Adrenal gland (tissue), 12 donors: ENCODE data around the gene ESAM. TPM values are rescaled to one million over a fixed set of nuclear protein-coding genes. Genes with fewer than 3 reads are reported as not detected.
A peak's percentile ranks its signal among the peaks of the same experiment; 100 is the strongest.

Source experiments
- DNase-seq, 7 donors: peaks; one replicate each; pipeline ENCODE4 v3.0.0-alpha.2; 2019 to 2020
- H3K27ac ChIP-seq, 5 donors: fragments of 200-600 bp; sonication (generic) in 4 of 5; 1 replicate in 3 of 5; 2 replicates in 2 of 5; pipeline versions ENCODE4 v1.5.1 to v1.8.0; 2016 to 2020; ENCODE audit warnings: mild to moderate bottlenecking in 1 of 5
- H3K27me3 ChIP-seq: fragments of 200-600 bp; 2 replicates; pipeline ENCODE4 v1.8.0; 2021
- H3K36me3 ChIP-seq, 2 donors: fragments of 200-600 bp; replicated peaks in 1 of 2; 1 replicate in 1 of 2; 2 replicates in 1 of 2; pipeline versions ENCODE4 v1.5.1 to v1.8.0; 2018 to 2022
- H3K4me1 ChIP-seq, 2 donors: fragments of 200-600 bp; replicated peaks in 1 of 2; 1 replicate in 1 of 2; 2 replicates in 1 of 2; pipeline versions ENCODE4 v1.5.1 to v1.8.0; 2018 to 2021
- H3K4me3 ChIP-seq, 4 donors: fragments of 200-600 bp; sonication (generic) in 3 of 4; one replicate each; pipeline ENCODE4 v1.5.1; 2016 to 2018
- H3K9me3 ChIP-seq, 3 donors: fragments of 200-600 bp; sonication (generic) in 1 of 3; replicated peaks in 1 of 3; 1 replicate in 2 of 3; 2 replicates in 1 of 3; pipeline versions ENCODE4 v1.5.1 to v1.8.0; 2016 to 2021
- CTCF ChIP-seq, 6 experiments: fragments of 450-650 bp in 4 of 6; fragments of 200-600 bp in 2 of 6; sonication (generic) in 1 of 6; IDR thresholded peaks; 1 replicate in 5 of 6; 2 replicates in 1 of 6; pipeline versions ENCODE4 v1.5.1 to v1.8.0; 2016 to 2021; ENCODE audit warnings: antibody characterized with exemption in 6 of 6, mild to moderate bottlenecking in 2 of 6, moderate library complexity in 1 of 6
- POLR2A ChIP-seq, 2 donors: fragments of 450-650 bp; IDR thresholded peaks; one replicate each; pipeline ENCODE4 v1.6.1; 2017; ENCODE audit warnings: antibody characterized with exemption in 2 of 2, mild to moderate bottlenecking in 2 of 2, moderate library complexity in 1 of 2
- WGBS, 4 donors: extraction: QIAGEN DNeasy Blood & Tissue Kit in 2 of 4; methylation state at CpG; one replicate each; pipeline versions ENCODE4 v1.1.5 to v1.1.7; 2013 to 2017; 5-methylcytosine and 5-hydroxymethylcytosine counted together
- intact Hi-C, 2 donors: fragments of 100-400 bp; cut with DNase I; formaldehyde crosslinking; loops; one replicate each; pipeline versions ENCODE4 v1.14.1 to v1.15.0; 2022 to 2023
- polyA plus RNA-seq, 3 donors: library from polyadenylated mRNA; stranded (reverse); fragments of 200-250 nt in 2 of 3; fragments of 350-450 nt in 1 of 3; fragmentation: Illumina TruSeq in 1 of 3; extraction: RNeasy Lipid Tissue Mini Kit (QIAGEN cat#74804) in 1 of 3; gene quantifications; one replicate each; pipeline ENCODE4 v1.2.3, GENCODE V29; 2013 to 2014
- total RNA-seq, 9 donors: library from RNA; depleted of rRNA in 4 of 9; stranded (reverse); fragments of >200 nt in 4 of 9; fragments of 120-200 nt in 1 of 9; fragmentation: NEBNext Ultra II Directional in 1 of 9; extraction: Animal tissue kit (Norgen Biotek cat#: 25700) in 1 of 9; gene quantifications; one replicate each; pipeline versions ENCODE4 v1.1.0 to v1.2.4, GENCODE V29; 2013 to 2023
- donor health status: healthy with polysubstance abuse.
- donor health status: Bipolar disorder and iron deficiency.
- donor health status: DM: yes; HTN: yes; CAD: no.
- donor health status: DM: no; HTN: no; CAD: no.
- donor health status: DM: no; HTN: no; CAD: no.
- donor health status: DM: yes; HTN: yes; CAD: no.

Gene ESAM
- total and polyA plus RNA-seq, 12 donors: 8.2 to 36.9 (median 29.2) TPM

DNA sequence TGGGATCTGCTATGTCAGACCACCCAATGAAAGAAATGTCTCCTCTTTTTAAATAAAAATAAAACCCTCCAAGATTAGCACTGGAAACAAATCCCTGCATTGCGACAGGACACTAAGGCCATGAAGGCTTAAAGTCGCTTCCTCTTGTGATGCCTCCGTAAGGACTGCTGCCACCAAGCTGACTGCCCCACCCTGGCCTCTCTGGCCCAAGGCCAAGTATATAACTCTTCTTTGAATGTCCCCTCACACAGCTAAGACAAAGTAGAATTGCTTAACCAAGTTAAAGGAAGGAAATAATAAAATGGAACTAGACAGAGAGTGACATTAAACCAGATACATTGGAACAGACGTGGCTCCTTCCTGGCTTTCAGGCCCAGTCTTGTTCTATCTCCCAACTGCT lies 29.9 kb downstream of the ESAM start:
- Histone ChIP-seq H3K36me3 (no peaks in the 10 kb centered on the region), H3K4me1 (no peaks in the 10 kb centered on the region), H3K27me3 (no peaks in the 10 kb centered on the region), H3K9me3 (no peaks in the 10 kb centered on the region), H3K27ac (no peak overlapping the region), H3K4me3 (no peak overlapping the region)
- TF ChIP-seq CTCF (IDR thresholded peaks at IDR 0.05) (no peak), POLR2A (IDR thresholded peaks at IDR 0.05) (no peak)
- 69 to 79% (median 76%) methylated on average over 4 of the region's 4 CpGs for WGBS, 4 donors
- DNase-seq: peak in 4 of 7 donors; percentile 28 to 66 (median 48)
- intact Hi-C loops: no loop called here

DNA sequence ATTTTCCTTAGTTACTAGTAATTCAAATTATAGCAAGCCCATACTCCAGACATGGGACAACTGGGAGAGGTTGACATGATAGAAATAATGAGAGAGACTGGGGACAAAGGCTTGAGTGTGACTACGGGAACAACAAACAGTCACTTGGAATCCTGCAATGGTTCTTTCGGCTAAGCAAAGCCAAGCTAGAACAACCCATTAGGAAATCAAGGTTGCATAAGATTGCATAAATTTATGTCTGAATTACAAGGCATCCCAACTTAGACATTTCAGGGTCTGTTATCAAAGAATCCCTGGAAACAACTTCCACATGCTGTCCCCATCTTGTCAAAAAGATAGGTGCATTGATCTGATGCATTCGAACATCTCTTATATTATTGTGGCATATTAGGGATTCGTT lies 32.5 kb downstream of the ESAM start:
- Histone ChIP-seq H3K27me3 (no peaks in the 10 kb centered on the region), H3K4me1 (peaks cover 0 to 9% of the 10 kb centered on the region in 2 donors), H3K36me3 (no peaks in the 10 kb centered on the region), H3K9me3 (no peaks in the 10 kb centered on the region), H3K27ac (no peak overlapping the region), H3K4me3 (no peak overlapping the region)
- DNase-seq: no peak
- no peak for TF ChIP-seq POLR2A (IDR thresholded peaks at IDR 0.05)
- WGBS, 4 donors: 82 to 91% (median 84%) methylated on average over 4 of the region's 4 CpGs
- intact Hi-C loops: no loop called here

DNA sequence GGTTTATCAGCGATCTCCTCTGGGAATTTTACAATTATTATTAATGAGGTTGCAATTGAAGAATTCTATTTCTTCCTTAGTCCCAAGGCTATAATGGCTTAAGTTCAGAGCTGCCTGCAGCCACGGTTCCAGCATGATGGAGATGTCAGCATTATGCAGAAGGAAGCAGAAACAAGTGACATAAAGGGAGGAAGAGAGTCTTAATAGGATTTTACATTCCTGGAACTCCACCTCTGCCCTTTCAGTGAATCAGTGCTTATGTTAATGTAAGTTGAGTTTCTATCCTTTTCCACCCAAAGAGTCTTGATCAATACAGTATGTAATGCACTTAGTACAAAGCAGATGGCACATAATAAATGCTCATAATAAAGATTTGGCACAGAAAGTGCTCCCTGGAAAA lies 34.0 kb downstream of the ESAM start:
- intact Hi-C loops: no loop called here
- H3K9me3 ChIP-seq: no peaks in the 10 kb centered on the region
- no peak for TF ChIP-seq CTCF (IDR thresholded peaks at IDR 0.05)
- no peak for TF ChIP-seq POLR2A (IDR thresholded peaks at IDR 0.05)
- H3K4me3 ChIP-seq: no peak overlapping the region
- H3K36me3 ChIP-seq: no peaks in the 10 kb centered on the region
- no peak overlapping the region for H3K27ac ChIP-seq
- peaks cover 0 to 9% of the 10 kb centered on the region in 2 donors for H3K4me1 ChIP-seq
- no peak for DNase-seq
- peaks cover 1% of the 10 kb centered on the region for H3K27me3 ChIP-seq
- WGBS, 4 donors: 80 to 89% (median 86%) methylated on average over 2 of the region's 2 CpGs

- WGBS, 4 donors: 74 to 88% (median 82%) methylated on average over 4 of the region's 4 CpGs
- TF ChIP-seq CTCF (IDR thresholded peaks at IDR 0.05): no peak
- TF ChIP-seq POLR2A (IDR thresholded peaks at IDR 0.05): no peak
- no peak for DNase-seq
- no peaks in the 10 kb centered on the region for H3K36me3 ChIP-seq
- intact Hi-C loops: no loop called here
- peaks cover 0 to 9% of the 10 kb centered on the region in 2 donors for H3K4me1 ChIP-seq
- peaks cover 4% of the 10 kb centered on the region for H3K27me3 ChIP-seq
- H3K27ac ChIP-seq: no peak overlapping the region
- H3K4me3 ChIP-seq: no peak overlapping the region
- H3K9me3 ChIP-seq: no peaks in the 10 kb centered on the region
Measured at GRCh38 chr11:124727474-124727873, 34.6 kb downstream of the ESAM start.

DNA sequence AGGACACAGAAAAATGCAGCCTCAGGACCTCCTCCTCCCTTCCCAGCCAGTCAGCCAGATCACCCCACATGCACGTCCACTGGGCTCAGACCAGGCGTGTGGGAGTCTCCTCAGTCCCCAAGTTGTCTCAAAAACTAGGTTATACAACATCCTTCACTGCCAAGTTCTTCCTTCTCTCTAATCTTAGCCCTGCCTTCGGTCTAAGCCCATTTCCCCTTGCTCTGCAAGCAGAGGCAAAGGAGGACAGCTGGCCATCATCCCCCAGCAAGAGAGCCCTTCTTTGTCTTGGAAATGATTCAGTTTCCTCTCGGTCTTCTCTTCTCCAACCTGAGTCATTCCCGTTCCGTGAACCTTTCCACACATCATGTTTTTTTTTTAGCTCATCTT lies 36.4 kb downstream of the ESAM start:
- WGBS, 4 donors: 19 to 27% (median 20%) methylated on average over 6 of the region's 6 CpGs

More for the DNA sequence above, 36.4 kb downstream of the ESAM start:
- no peaks in the 10 kb centered on the region for H3K9me3 ChIP-seq
- peaks cover 0 to 9% of the 10 kb centered on the region in 2 donors for H3K4me1 ChIP-seq
- H3K4me3 ChIP-seq: no peak overlapping the region
- no peak for DNase-seq
- no peak overlapping the region for H3K27ac ChIP-seq
- TF ChIP-seq POLR2A (IDR thresholded peaks at IDR 0.05): no peak
- H3K36me3 ChIP-seq: no peaks in the 10 kb centered on the region
- H3K27me3 ChIP-seq: peaks cover 4% of the 10 kb centered on the region
- intact Hi-C loops: no loop called here
